IPS DF 4.7 (cell line): ENCODE results near the gene IL17RC.
"Not testable (repeated sequence)": the region's sequence is repeated elsewhere in the genome, so short reads cannot be mapped to it uniquely, and the experiment has no call there.

ENCODE experiments used
- DNase-seq: peaks from one replicate; pipeline ENCODE4 v3.0.0-alpha.2; 2013; ENCODE audit warnings: low spot score; ENCODE audit errors: extremely low read depth

Gene IL17RC

DNA sequence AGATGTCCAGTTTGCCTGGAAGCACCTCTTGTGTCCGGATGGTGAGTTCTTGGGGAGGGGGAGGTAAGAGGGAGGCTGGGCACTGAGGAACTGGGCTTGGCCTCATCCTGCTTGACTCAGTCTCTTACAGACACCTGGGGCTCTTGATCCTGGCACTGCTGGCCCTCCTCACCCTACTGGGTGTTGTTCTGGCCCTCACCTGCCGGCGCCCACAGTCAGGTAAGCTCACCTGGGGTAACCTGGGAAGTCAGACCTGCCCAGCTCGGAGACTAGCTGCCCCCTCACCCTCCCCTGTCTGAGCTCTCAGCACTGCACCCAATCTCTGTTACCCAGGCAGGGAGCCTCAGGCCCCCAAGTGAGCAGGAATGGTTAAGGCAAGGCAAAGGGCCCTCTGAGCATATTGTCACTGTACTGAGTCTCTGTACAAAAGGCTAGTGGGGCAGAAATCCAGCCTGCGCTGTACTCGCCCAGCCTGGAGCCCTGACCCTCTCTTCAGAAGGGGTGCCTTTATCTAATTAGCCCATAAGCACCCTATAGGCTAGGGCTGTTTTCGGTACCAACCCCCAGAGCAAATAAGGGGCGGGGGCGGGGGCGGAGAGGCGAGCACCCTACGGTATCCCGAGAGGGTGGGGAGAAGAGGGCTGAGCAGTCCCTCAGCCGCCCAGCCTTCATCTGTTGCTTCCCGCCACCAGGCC lies 2.2 kb upstream of the IL17RC start:
- no peak for DNase-seq

DNA sequence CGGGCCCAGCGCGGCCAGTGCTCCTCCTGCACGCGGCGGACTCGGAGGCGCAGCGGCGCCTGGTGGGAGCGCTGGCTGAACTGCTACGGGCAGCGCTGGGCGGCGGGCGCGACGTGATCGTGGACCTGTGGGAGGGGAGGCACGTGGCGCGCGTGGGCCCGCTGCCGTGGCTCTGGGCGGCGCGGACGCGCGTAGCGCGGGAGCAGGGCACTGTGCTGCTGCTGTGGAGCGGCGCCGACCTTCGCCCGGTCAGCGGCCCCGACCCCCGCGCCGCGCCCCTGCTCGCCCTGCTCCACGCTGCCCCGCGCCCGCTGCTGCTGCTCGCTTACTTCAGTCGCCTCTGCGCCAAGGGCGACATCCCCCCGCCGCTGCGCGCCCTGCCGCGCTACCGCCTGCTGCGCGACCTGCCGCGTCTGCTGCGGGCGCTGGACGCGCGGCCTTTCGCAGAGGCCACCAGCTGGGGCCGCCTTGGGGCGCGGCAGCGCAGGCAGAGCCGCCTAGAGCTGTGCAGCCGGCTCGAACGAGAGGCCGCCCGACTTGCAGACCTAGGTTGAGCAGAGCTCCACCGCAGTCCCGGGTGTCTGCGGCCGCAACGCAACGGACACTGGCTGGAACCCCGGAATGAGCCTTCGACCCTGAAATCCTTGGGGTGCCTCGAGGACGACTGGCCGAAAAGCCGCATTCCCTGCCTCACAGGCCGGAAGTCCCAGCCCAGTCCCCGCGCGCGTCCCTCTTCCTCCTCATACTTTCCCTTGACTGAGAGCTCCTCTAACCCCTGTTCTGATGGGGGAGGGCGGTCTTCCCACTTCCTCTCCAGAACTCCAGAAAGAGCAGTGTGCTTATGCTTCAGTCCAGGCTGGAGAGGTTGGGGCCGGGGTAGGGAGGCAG lies 1.4 kb upstream of the IL17RC start:
- no peak for DNase-seq

DNA sequence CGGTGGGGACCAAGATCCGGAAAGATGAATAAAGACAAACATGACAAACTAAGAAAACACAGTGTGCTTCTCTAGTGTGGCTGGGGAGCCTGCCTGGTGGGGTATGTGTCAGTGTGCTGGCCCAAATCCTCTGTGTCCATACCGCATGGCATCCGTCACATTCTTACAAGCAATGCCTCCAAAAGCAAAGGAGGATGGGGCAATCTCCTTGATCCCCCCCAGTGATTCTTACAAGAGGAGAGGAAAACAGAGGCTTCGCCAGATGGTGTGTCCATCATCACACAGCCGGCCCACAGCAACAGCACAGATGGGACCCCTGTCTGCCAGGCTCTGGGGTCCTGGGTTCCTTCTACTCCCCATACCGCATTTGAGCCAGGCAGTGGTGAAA lies 558 bp upstream of the IL17RC start:
- no peak for DNase-seq

GRCh38 chr3:9917820-9918219 lies 922 bp downstream of the IL17RC start:
- DNase-seq: no peak

DNA sequence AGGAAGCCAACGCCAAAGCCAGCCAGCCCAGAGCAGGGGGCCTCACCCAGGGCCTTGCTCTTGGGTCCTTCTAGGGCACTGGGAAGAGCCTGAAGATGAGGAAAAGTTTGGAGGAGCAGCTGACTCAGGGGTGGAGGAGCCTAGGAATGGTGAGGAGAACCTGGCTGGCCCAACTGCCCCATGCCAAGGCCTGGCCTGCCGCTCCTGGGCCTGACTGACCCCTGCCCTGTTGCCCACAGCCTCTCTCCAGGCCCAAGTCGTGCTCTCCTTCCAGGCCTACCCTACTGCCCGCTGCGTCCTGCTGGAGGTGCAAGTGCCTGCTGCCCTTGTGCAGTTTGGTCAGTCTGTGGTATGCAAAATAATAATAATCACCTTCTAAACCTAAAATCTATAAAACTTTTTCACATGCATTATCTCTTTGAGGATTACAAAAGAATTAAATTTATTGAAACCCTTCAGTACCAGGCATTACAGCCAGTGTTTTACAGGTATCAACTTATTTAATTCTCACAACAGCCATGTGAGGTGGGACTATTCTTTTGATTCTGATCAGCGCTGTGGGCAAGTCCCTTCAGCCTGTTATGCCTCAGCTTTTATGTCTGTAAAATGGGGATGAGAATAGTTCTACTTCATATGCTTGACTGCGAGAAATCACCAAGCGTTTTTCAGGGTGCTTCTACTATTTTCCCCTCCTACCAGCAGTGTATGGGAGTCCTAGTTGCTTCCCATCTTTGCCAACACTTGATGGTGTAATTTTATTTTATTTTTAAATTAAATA lies 1.6 kb downstream of the IL17RC start:
- no peak for DNase-seq

GRCh38 chr3:9928158-9928557 lies 11.3 kb downstream of the IL17RC start:
- no peak for DNase-seq

GRCh38 chr3:9930804-9931418 lies 14.0 kb downstream of the IL17RC start:
- DNase-seq: no peak

DNA sequence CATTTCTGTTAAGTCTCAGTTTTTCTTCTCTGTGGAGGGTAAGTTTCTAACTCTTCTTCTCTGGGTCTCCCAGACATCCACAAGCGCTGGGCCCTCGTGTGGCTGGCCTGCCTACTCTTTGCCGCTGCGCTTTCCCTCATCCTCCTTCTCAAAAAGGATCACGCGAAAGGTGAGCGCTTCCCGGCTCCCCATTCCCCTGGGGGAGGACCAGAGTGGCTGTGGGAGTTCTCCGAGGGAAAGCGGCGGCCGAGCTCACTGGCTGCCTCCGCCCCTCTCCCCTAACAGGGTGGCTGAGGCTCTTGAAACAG lies 15.6 kb downstream of the IL17RC start:
- DNase-seq: no peak

GRCh38 chr3:9932843-9933560 lies 16.1 kb downstream of the IL17RC start:
- DNase-seq: no peak

DNA sequence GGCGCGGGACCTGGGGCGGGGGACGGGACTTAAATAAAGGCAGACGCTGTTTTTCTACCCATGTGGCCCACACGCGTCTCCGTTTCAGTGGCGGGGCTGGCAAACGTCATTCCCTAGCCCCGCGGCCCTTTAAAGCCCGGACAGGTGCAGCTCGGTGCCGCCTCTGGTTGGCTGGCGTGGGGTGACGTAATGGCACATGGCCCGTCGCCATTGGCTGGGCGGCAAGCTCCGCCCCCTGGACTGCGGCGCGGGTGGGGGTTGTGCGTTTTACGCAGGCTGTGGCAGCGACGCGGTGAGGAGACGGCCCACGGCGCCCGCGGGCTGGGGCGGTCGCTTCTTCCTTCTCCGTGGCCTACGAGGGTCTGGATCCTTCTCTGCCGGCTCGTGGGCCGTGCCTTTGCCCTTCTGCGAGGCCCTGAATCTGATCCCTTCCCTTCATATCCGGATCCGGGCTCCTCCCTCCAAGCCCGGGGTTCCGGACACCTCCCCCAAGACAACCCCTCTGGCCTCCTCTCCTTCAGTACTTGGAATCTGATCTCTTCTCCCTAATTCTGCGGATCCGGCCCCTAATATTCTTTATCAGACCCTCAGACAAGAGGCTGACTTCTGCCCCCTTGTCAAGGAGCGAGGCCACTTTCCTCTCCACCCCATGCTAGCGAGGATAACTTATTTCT lies 16.8 kb downstream of the IL17RC start, which contains the start of gene CRELD1:
TSS of gene CRELD1 (plus strand) at position 274 of the 674 bp plus-strand sequence. CDS start 605 bp downstream, outside the sequence.
- no peak for DNase-seq

DNA sequence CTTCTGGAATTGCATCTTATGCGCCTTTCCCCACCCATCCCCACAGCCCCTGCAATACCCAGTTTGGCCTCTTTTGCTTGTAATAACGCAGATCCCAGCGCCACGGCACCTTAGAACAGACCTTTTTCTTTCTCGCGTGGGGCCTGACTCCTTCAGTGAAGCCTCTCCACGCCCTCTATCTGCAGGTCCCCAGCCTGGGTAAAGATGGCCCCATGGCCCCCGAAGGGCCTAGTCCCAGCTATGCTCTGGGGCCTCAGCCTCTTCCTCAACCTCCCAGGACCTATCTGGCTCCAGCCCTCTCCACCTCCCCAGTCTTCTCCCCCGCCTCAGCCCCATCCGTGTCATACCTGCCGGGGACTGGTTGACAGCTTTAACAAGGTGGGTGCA lies 17.3 kb downstream of the IL17RC start:
- DNase-seq: no peak

GRCh38 chr3:9934993-9935392 lies 18.1 kb downstream of the IL17RC start:
- no peak for DNase-seq

DNA sequence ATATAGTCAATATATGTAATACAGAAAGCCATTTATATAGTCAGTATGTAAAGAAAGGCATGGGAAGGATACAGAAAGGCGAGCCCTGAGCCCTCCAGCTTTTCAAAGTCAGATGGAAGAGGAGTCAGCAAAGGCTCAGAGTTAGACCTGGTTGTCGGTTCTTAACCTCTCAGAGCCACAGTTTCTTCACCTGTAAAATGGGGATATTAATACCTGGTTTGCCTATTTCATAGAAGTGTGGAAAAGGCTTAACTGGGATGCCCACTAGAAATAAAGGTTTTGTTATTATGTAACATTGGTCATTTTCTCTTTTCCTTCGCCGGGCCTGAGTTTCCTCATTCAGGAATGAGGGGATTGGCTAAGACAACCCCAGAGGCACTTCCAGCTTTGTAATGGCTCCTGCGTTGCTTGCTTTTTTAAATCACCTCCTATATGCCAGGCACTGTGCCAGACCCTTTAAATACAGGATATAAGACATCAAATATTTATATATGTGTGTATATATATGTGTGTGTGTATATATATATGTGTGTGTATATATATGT lies 19.1 kb downstream of the IL17RC start:
- DNase-seq: no peak

DNA sequence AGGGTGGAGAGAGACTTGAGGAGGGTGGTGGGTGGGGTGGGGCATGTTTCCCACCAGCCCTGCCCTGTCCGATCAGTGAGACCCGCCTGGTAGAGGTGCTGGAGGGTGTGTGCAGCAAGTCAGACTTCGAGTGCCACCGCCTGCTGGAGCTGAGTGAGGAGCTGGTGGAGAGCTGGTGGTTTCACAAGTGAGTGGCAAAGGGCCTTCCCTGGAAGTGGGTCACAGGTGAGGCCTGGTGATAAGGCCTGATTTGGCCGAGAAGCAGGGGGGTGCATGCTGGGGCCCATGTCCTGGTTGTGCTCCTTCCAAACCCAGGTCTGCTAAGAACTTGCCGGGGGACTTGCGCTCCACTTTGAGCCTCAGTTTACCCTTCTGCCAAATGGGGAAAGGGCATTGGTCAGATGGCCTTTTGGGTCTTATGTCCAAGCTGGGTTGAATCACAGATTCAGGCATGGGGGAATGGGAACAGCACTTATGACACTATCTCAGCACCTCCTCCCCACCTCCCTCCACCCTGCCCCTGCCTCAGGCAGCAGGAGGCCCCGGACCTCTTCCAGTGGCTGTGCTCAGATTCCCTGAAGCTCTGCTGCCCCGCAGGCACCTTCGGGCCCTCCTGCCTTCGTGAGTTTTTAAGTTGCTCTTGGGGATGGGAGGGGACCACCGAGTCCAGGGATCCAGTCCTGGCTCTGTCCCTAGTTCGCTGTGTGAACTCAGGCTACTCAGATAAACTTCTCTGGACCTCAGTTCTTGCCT lies 20.8 kb downstream of the IL17RC start:
- no peak for DNase-seq

GRCh38 chr3:9938966-9939365 lies 22.1 kb downstream of the IL17RC start:
- no peak for DNase-seq

DNA sequence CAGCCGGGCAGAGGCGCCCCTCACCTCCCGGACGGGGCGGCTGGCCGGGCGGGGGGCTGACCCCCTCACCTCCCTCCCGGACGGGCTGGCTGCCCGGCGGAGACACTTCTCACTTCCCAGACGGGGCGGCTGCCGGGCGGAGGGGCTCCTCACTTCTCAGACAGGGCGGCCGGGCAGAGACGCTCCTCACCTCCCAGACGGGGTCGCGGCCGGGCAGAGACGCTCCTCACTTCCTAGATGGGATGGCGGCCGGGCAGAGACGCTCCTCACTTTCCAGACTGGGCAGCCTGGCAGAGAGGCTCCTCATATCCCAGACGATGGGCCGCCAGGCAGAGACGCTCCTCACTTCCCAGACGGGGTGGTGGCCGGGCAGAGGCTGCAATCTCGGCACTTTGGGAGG lies 23.0 kb downstream of the IL17RC start:
- not testable (repeated sequence) for DNase-seq

DNA sequence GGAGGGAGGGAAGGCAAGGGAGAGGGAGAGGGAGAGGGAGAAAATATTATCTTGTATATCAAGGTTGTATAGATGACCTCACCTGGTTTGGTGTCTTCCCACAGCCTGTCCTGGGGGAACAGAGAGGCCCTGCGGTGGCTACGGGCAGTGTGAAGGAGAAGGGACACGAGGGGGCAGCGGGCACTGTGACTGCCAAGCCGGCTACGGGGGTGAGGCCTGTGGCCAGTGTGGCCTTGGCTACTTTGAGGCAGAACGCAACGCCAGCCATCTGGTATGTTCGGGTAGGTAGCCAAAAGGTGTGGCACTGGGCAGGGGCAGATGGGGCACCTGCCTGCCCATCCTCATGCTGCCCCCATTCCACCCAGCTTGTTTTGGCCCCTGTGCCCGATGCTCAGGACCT lies 23.8 kb downstream of the IL17RC start:
- DNase-seq: no peak

DNA sequence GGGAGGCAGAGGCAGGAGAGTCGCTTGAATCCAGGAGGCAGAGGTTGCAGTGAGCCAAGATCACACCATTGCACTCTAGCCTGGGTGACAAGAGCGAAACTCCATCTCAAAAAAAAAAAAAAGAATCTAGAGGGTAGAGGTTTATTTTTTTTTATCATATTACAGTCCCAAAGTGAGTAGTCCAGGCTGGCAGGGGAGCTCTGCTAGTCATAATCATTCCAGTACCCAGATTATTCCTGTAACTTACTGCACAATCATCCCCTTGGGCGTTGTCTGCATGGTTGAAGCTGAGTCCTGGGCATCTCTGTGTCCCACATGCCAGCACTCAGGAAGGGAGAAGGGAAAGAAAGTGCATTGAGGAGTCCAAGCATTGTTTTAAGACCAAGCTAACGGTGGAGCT lies 25.3 kb downstream of the IL17RC start:
- DNase-seq: no peak

DNA sequence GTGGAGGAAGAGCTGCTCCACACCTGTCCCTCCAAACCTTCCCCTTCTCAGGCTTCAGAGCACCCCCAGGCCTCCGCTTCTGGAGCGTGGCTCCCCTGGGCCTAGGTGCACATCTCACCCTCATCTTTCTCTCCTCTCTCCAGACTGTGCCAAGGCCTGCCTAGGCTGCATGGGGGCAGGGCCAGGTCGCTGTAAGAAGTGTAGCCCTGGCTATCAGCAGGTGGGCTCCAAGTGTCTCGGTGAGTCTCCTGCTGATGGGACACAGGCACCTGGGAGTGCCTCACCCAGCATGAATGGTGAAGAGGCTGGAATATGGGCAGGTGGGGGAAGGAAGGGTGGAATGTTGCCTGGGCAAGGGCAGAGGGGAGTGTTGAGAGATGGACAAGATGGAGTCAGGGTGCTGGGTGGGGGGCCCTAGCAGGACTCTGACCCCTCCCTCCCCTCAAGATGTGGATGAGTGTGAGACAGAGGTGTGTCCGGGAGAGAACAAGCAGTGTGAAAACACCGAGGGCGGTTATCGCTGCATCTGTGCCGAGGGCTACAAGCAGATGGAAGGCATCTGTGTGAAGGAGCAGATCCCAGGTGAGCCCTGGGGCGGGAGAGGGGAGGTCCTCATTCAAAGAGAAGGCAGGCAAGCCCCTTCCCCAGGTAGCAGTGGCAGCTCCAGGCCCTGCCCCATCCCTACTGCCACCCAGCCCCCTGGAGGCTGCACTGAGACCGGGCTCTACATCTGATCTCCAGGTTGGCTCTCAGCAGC lies 26.2 kb downstream of the IL17RC start:
- no peak for DNase-seq
